HG02943 (cell line): ENCODE results near the gene FBXO11.

Experiments
- ATAC-seq: cut with Tn5 transposase; IDR thresholded peaks from one replicate; pipeline ENCODE4 v1.9.1; 2021; ENCODE audit warnings: mild to moderate bottlenecking, low read depth, moderate library complexity; ENCODE audit not compliant: unreplicated experiment

FBXO11 gene

DNA sequence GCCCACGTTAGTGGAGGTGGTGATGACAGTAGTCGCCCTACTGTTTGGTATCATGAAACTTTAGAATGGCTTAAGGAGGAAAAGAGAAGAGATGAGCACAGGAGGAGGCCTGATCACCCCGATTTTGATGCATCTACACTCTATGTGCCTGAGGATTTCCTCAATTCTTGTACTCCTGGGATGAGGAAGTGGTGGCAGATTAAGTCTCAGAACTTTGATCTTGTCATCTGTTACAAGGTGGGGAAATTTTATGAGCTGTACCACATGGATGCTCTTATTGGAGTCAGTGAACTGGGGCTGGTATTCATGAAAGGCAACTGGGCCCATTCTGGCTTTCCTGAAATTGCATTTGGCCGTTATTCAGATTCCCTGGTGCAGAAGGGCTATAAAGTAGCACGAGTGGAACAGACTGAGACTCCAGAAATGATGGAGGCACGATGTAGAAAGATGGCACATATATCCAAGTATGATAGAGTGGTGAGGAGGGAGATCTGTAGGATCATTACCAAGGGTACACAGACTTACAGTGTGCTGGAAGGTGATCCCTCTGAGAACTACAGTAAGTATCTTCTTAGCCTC is 107.2 kb downstream of the FBXO11 start:
- no peak for ATAC-seq

GRCh38 chr2:47798631-47799030 is 107.7 kb downstream of the FBXO11 start:
- no peak for ATAC-seq

DNA sequence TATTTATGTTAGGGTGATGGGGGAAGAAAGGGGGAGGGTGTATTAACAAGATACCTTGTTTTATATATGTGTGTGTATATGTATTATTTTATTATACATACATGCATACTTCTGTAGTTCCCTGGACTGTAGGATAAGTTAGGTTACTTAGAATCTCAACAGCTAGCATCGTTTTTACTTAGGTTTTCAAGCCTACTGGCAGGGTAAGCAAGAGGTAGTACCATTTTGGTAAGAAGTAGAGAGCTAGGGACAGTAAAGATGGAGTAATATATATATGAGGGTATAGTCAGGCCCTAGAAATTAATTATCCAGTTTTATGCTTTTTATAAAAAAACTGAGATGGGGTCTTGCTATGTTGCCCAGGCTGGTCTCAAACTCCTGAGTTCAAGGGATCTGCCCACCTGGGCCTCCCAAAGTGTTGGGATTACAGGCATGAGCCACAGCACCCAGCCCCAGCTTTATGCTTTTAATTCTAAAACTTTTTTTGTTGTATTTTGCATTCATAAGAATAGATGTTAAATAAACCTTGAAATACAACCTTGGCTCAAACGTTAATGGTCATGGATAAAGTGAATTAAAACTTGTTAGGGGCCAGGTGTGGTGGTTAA is 110.1 kb downstream of the FBXO11 start:
- no peak for ATAC-seq

GRCh38 chr2:47785986-47786385 is 120.3 kb downstream of the FBXO11 start:
- no peak for ATAC-seq

DNA sequence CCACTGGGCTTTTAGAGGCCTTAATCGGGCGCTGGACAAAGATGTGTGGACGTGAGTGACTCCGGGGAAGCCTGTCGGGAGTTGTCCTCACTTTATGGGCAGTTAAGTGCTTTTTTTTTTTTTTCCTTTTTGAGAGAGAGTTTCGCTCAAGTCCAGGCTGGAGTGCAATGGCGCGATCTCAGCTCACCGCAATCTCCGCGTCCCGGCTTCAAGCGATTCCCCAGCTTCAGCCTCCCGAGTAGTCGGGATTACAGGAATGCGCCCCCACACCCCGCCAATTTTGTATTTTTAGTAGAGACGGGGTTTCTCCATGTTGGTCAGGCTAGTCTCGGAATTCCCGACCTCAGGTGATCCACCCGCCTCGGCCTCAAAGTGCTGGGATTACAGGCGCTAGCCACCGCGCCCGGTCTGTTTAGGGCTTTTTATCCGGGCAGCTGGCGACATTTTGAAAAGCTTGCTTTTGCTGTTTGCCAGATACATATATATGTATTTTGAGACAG is 121.9 kb downstream of the FBXO11 start:
- ATAC-seq: no peak

DNA sequence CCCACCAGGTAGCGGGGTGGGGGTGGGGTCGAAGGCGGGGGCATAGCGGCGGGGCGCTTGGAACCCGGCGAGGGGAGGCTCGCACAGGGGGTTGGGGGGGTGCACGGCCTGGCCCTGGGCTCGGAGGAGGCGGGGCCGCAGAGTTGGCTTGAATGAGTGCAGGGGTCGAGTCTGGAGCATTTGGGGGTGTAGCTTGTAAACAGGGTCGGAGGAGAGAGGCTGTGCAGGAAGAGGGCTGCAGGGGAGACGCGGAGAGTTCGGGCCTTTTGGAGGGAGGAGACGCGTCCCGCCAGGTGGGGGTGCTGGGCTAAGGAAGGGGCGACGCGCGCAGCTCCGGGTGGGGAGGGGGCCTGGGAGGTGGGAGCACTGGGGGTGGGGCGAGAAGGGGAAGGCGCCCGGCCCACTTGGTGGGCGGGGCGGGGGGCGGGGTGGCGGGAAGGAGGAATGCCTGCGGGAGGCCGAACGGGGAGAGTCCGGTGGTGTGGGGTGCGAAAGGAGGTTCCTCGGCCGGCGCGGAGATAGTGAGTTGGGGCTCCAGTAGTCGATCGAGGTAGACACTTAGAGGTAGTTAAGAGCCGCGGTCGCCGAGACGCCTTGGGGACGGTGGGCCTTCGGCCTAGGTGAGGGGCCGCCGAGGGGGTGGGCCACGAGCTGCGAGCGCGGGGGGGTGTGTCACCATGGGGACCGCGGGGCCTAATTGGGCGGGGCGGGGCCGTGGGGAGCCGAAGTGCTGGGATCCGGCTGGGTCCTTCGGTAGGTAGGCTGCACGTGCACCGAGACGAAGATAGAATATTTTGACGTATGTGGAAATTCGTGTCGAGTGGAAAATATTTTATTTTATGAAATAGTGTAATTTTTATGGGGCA is 122.6 kb downstream of the FBXO11 start:
- ATAC-seq: peak; percentile 25

DNA sequence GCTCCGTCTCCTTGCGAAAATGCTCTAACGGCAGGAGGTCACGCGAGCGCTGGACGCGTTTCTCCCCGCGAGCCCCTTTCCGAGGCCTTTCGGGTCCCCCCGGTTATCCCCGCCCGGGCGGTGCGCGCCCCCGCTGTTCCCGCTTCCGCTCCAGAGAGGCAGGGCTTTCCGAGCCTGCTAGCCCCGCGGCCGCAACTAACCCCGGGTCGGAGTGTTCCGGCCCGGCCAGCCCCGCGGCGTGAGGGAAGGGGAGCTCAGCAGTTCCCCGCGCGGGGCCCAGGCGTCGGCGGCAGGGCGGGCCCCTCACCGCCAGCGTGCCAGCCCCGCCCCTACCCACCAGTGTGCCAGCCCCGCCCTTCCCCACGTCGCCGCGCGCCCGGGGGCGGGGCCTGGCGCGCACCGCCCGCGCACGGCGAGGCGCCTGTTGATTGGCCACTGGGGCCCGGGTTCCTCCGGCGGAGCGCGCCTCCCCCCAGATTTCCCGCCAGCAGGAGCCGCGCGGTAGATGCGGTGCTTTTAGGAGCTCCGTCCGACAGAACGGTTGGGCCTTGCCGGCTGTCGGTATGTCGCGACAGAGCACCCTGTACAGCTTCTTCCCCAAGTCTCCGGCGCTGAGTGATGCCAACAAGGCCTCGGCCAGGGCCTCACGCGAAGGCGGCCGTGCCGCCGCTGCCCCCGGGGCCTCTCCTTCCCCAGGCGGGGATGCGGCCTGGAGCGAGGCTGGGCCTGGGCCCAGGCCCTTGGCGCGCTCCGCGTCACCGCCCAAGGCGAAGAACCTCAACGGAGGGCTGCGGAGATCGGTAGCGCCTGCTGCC is 123.4 kb downstream of the FBXO11 start, which contains the start of gene MSH6:
Gene MSH6 (plus strand): TSS at position 475 of the 815 bp plus-strand sequence. CDS start 89 bp downstream, at position 564.
- ATAC-seq: peak; percentile 80

DNA sequence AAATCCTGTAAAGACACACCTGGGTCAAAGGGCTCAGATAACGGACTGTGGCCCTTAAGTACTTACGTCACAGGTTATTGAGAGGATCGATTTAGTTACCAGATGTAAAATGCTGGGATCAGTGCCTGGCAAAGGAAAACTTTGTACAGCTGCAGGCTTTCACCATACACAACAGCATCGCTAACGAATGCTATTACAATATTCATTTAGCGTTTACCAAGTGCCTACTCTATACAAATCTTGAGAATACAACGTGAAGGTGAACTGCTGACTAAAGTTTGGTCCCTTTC is 124.0 kb downstream of the FBXO11 start:
- no peak for ATAC-seq

- ATAC-seq: no peak
These were observed 126.9 kb downstream of the FBXO11 start for GRCh38 chr2:47779426-47779790.

DNA sequence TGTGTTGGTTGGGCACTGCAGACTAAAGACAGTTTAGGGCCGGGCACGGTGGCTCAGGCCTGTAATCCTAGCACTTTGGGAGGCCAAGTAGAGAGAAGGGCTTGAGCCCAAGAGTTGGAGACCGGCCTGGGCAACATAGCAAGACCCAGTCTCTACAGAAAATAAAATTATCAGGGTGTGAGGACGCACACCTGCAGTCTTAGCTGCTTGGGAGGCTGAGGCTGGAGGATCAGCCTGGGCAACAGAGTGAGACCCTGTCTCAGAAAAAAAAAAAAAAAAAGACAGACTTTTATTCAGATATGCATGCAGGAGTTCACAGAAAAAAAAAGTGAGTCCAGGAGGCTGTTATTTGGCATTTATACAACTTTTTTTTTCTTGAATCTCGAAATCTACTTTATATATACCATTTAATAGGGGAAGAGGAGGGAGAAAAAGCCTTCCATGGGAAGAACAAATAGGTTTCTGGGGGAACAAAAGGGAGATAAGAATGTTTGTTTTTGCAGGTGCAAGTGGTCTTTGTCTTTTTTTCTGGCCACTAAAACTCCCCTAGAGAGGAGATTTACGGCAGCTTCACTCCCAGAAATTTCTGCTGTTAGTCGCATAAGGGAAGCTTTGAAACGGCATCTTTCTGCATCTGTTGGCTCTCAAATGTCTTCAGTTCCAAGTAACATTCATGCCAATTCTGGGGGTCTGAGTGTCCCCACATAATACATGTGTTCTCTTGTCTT is 127.4 kb downstream of the FBXO11 start:
- ATAC-seq: no peak

- no peak for ATAC-seq
These were observed 128.9 kb downstream of the FBXO11 start for GRCh38 chr2:47777277-47777937.

- ATAC-seq: no peak
These were observed 131.7 kb downstream of the FBXO11 start for GRCh38 chr2:47774567-47774966.

GRCh38 chr2:47772343-47772742 is 134.0 kb downstream of the FBXO11 start:
- no peak for ATAC-seq

DNA sequence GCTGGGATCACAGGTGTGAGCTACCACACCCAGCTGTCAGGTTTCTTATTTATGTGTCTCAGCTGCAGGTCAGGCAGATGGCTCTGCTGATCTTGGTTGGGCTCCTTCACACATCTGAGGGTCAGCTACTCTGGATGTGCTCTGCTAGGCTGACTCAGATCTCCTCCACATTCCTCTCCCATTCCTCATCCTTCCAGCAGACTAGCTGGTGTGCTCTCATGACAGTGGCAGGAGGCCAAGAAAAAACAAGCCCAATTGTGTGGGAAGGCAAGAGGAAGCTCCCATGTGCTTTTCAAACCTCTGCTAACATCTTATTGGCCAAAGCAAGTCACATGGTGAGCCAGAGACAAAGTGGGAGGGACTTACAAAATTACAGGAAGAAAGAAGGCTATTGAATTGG is 135.1 kb downstream of the FBXO11 start:
- no peak for ATAC-seq

DNA sequence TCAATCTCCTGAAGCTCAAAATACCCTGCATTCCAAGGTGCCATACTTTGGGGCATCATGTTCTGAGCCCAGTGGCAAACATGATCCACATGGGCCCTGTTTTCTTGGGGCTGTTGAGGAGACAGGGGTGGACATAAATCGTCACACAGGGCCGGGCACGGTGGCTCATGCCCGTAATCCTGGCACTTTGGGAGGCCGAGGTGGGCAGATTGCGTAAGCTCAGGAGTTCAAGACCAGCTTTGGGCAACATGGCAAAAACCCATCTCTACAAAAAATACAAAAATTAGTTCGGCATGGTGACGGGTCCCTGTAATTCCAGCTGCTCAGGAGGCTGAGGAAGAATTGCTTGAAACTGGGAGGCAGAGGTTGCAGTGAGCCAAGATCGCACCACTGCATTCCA is 137.0 kb downstream of the FBXO11 start:
- no peak for ATAC-seq

- no peak for ATAC-seq
These were observed 138.3 kb downstream of the FBXO11 start for GRCh38 chr2:47767880-47768609.

DNA sequence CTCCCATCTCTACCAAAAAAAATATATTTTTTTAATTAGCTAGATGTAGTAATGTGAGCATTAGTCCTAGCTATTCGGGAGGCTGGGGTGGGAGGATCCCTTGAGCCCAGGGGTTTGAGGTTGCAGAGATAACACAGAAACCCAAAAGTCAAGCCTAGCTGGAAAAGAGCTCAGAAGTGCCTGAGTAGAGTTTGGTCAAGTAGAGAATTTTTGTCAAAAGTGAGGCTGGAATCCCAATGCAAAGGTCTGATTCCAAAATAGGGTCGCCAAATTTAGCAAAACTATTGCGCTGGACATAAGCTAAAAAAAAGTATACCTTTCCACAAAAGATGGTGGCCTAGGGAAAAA is 138.8 kb downstream of the FBXO11 start:
- ATAC-seq: no peak

GRCh38 chr2:47751856-47752414 is 154.4 kb downstream of the FBXO11 start:
- ATAC-seq: no peak

GRCh38 chr2:47747878-47748277 is 158.4 kb downstream of the FBXO11 start:
- ATAC-seq: no peak
